Hypothalamus (tissue), 51 donors: ENCODE results near the gene OR1K1.
A peak's percentile ranks its signal among the peaks of the same experiment; 100 is the strongest.
"Not testable (repeated sequence)": the region's sequence is repeated elsewhere in the genome, so short reads cannot be mapped to it uniquely, and the experiment has no call there.

Experiments used
- DNase-seq, 51 donors: peaks; one replicate each; lab custom pipeline; 2025; lab: John Stamatoyannopoulos, UW

The OR1K1 gene

GRCh38 chr9:122810306-122810946, 10.5 kb downstream of the OR1K1 start:
- peak in 47 of 51 donors; percentile 8 to 83 (median 45) for DNase-seq

GRCh38 chr9:122812736-122813135, 12.8 kb downstream of the OR1K1 start:
- DNase-seq = no peak

- no peak for DNase-seq
Observed at GRCh38 chr9:122814545-122814944, 14.6 kb downstream of the OR1K1 start.

- DNase-seq = no peak
Observed at GRCh38 chr9:122815544-122815943, 15.6 kb downstream of the OR1K1 start.

GRCh38 chr9:122816163-122816867, 16.4 kb downstream of the OR1K1 start:
- DNase-seq = peak in 3 of 51 donors; percentile 5 to 9 (median 8)

GRCh38 chr9:122819326-122819725, 19.4 kb downstream of the OR1K1 start:
- no peak for DNase-seq

- DNase-seq = peak in 1 of 51 donors; percentile 25
Observed at GRCh38 chr9:122819791-122820489, 20.0 kb downstream of the OR1K1 start.

GRCh38 chr9:122820490-122820845, 20.5 kb downstream of the OR1K1 start:
- DNase-seq = no peak

- DNase-seq = peak in 1 of 51 donors; percentile 17
Observed at GRCh38 chr9:122821278-122821943, 21.5 kb downstream of the OR1K1 start.

- no peak for DNase-seq
Observed at GRCh38 chr9:122822056-122822455, 22.1 kb downstream of the OR1K1 start.

- no peak for DNase-seq
Observed at GRCh38 chr9:122822938-122823337, 23.0 kb downstream of the OR1K1 start.

GRCh38 chr9:122827761-122828093, 27.8 kb downstream of the OR1K1 start:
- peak in 3 of 51 donors; percentile 46 to 66 (median 51) for DNase-seq

GRCh38 chr9:122828965-122829284, 29.0 kb downstream of the OR1K1 start:
- not testable (repeated sequence) for DNase-seq

- DNase-seq = no peak
Observed at GRCh38 chr9:122832194-122832593, 32.3 kb downstream of the OR1K1 start.

- DNase-seq = no peak
Observed at GRCh38 chr9:122835313-122835731, 35.4 kb downstream of the OR1K1 start.

GRCh38 chr9:122837266-122837850, 37.4 kb downstream of the OR1K1 start:
- no peak for DNase-seq

- DNase-seq = not testable (repeated sequence)
Observed at GRCh38 chr9:122838441-122838840, 38.5 kb downstream of the OR1K1 start.

- no peak for DNase-seq
Observed at GRCh38 chr9:122841501-122841900, 41.6 kb downstream of the OR1K1 start.

GRCh38 chr9:122844137-122844536, 44.2 kb downstream of the OR1K1 start:
- DNase-seq = no peak

- DNase-seq = no peak
Observed at GRCh38 chr9:122845116-122845515, 45.2 kb downstream of the OR1K1 start.

GRCh38 chr9:122846371-122846940, 46.5 kb downstream of the OR1K1 start:
- DNase-seq = no peak
